Activated CD4-positive, alpha-beta memory T cell treated with anti-CD3 and anti-CD28 coated beads for 36 hours (primary cell): ENCODE results near the gene SOBP. TPM values are rescaled to one million over a fixed set of nuclear protein-coding genes. Genes with fewer than 3 reads are reported as not detected.

ENCODE experiments used
- CTCF ChIA-PET: fragments of 350-600 bp; sonication (Branson Sonifier 250); formaldehyde crosslinking; loops from one replicate; lab custom pipeline; 2021; ENCODE audit warnings: antibody characterized with exemption, inconsistent platforms; lab: Charles Lee
- POLR2A ChIA-PET: fragments of 350-600 bp; sonication (Branson Sonifier 250); formaldehyde crosslinking; loops from one replicate; lab custom pipeline; 2021; ENCODE audit warnings: antibody characterized with exemption; lab: Charles Lee
- DNase-seq: peaks from one replicate; pipeline ENCODE4 v3.0.0-alpha.2; 2020
- H3K27ac Mint-ChIP-seq: one replicate; pipeline ENCODE4 v1.8.0; 2021; ENCODE audit warnings: mixed read lengths
- H3K27me3 Mint-ChIP-seq: one replicate; pipeline ENCODE4 v1.8.0; 2021; ENCODE audit warnings: mixed read lengths
- H3K36me3 Mint-ChIP-seq: one replicate; pipeline ENCODE4 v1.8.0; 2021; ENCODE audit warnings: mixed read lengths
- H3K4me1 Mint-ChIP-seq: one replicate; pipeline ENCODE4 v1.8.0; 2021; ENCODE audit warnings: low read depth, mixed read lengths
- H3K4me3 Mint-ChIP-seq: one replicate; pipeline ENCODE4 v1.8.0; 2021; ENCODE audit warnings: mild to moderate bottlenecking, mixed read lengths
- H3K9me3 Mint-ChIP-seq: one replicate; pipeline ENCODE4 v1.8.0; 2021; ENCODE audit warnings: mixed read lengths
- intact Hi-C: fragments of 100-400 bp; cut with micrococcal nuclease; formaldehyde crosslinking; loops from one replicate; pipeline ENCODE4 v1.15.1; 2023
- total RNA-seq, 2 experiments: library from RNA; stranded (reverse); gene quantifications; one replicate each; pipeline ENCODE4 v1.2.3, GENCODE V29; 2021

SOBP gene
- total RNA-seq, 2 experiments from 2014 or later: 0.24 to 0.29 TPM

GRCh38 chr6:107632381-107633136 is 142.6 kb downstream of the SOBP start:
- intact Hi-C loops: loop anchor here (10.0 kb wide), 1 partner anchor 318 kb away; no protein-coding TSS in a partner anchor
- Mint-ChIP-seq H3K9me3 (no peaks in the 10 kb centered on the region), H3K27me3 (peaks cover 53% of the 10 kb centered on the region), H3K36me3 (no peaks in the 10 kb centered on the region), H3K4me3 (no peak overlapping the region), H3K27ac (no peak overlapping the region), H3K4me1 (peaks cover 4% of the 10 kb centered on the region)
- ChIA-PET POLR2A (no interaction called here), CTCF (no interaction called here)
- no peak for DNase-seq

- ChIA-PET POLR2A (no interaction called here), CTCF (no interaction called here)
- H3K4me1 Mint-ChIP-seq: peaks cover 4% of the 10 kb centered on the region
- intact Hi-C loops: loop anchor here (10.0 kb wide), 1 partner anchor 319 kb away; no protein-coding TSS in a partner anchor
- no peak for DNase-seq
- H3K27me3 Mint-ChIP-seq: peaks cover 59% of the 10 kb centered on the region
- H3K36me3 Mint-ChIP-seq: no peaks in the 10 kb centered on the region
- H3K4me3 Mint-ChIP-seq: peak overlapping the region; percentile 35
- H3K27ac Mint-ChIP-seq: no peak overlapping the region
- H3K9me3 Mint-ChIP-seq: no peaks in the 10 kb centered on the region
These were observed 143.9 kb downstream of the SOBP start for GRCh38 chr6:107633680-107634323.

GRCh38 chr6:107634324-107635056 is 144.6 kb downstream of the SOBP start:
- CTCF ChIA-PET: no interaction called here
- H3K27me3 Mint-ChIP-seq: peaks cover 61% of the 10 kb centered on the region
- peak overlapping the region; percentile 35 for H3K4me3 Mint-ChIP-seq
- no peak overlapping the region for H3K27ac Mint-ChIP-seq
- DNase-seq: no peak
- no peaks in the 10 kb centered on the region for H3K9me3 Mint-ChIP-seq
- peaks cover 4% of the 10 kb centered on the region for H3K4me1 Mint-ChIP-seq
- intact Hi-C loops: loop anchor here (10.0 kb wide), 1 partner anchor 320 kb away; no protein-coding TSS in a partner anchor
- no peaks in the 10 kb centered on the region for H3K36me3 Mint-ChIP-seq
- POLR2A ChIA-PET: interaction anchor here (0.6 kb wide), 1 partner anchor 24 kb away, joined by 3 read pairs; no protein-coding TSS in a partner anchor

- CTCF ChIA-PET: no interaction called here
- Mint-ChIP-seq H3K4me3 (no peak overlapping the region), H3K27ac (no peak overlapping the region), H3K27me3 (peaks cover 63% of the 10 kb centered on the region), H3K9me3 (no peaks in the 10 kb centered on the region), H3K4me1 (peaks cover 4% of the 10 kb centered on the region), H3K36me3 (no peaks in the 10 kb centered on the region)
- intact Hi-C loops: loop anchor here (10.0 kb wide), 1 partner anchor 320 kb away; no protein-coding TSS in a partner anchor
- no peak for DNase-seq
- POLR2A ChIA-PET: interaction anchor here (0.6 kb wide), 2 partner anchors 23 to 323 kb away, joined by 3 read pairs; partner anchors contain the start of gene SEC63
These were observed 145.2 kb downstream of the SOBP start for GRCh38 chr6:107635057-107635515.

- ChIA-PET POLR2A (no interaction called here), CTCF (no interaction called here)
- intact Hi-C loops: loop anchor here (10.0 kb wide), 1 partner anchor 322 kb away; no protein-coding TSS in a partner anchor
- no peaks in the 10 kb centered on the region for H3K9me3 Mint-ChIP-seq
- DNase-seq: no peak
- no peaks in the 10 kb centered on the region for H3K36me3 Mint-ChIP-seq
- H3K4me3 Mint-ChIP-seq: no peak overlapping the region
- H3K27me3 Mint-ChIP-seq: peaks cover 68% of the 10 kb centered on the region
- H3K27ac Mint-ChIP-seq: no peak overlapping the region
- H3K4me1 Mint-ChIP-seq: peaks cover 4% of the 10 kb centered on the region
These were observed 146.6 kb downstream of the SOBP start for GRCh38 chr6:107636486-107636885.

GRCh38 chr6:107637316-107638315 is 147.7 kb downstream of the SOBP start:
- Mint-ChIP-seq H3K4me3 (no peak overlapping the region), H3K27me3 (peaks cover 62% of the 10 kb centered on the region), H3K9me3 (no peaks in the 10 kb centered on the region), H3K4me1 (peaks cover 4% of the 10 kb centered on the region), H3K36me3 (no peaks in the 10 kb centered on the region), H3K27ac (no peak overlapping the region)
- intact Hi-C loops: loop anchor here (10.0 kb wide), 1 partner anchor 323 kb away; no protein-coding TSS in a partner anchor
- DNase-seq: no peak
- ChIA-PET POLR2A (no interaction called here), CTCF (no interaction called here)

- no peak overlapping the region for H3K4me3 Mint-ChIP-seq
- DNase-seq: no peak
- no peaks in the 10 kb centered on the region for H3K36me3 Mint-ChIP-seq
- ChIA-PET POLR2A (no interaction called here), CTCF (no interaction called here)
- peaks cover 4% of the 10 kb centered on the region for H3K4me1 Mint-ChIP-seq
- intact Hi-C loops: loop anchor here (10.0 kb wide), 1 partner anchor 324 kb away; no protein-coding TSS in a partner anchor
- no peak overlapping the region for H3K27ac Mint-ChIP-seq
- peaks cover 53% of the 10 kb centered on the region for H3K27me3 Mint-ChIP-seq
- H3K9me3 Mint-ChIP-seq: no peaks in the 10 kb centered on the region
These were observed 148.6 kb downstream of the SOBP start for GRCh38 chr6:107638493-107638892.

GRCh38 chr6:107639511-107639910 is 149.6 kb downstream of the SOBP start:
- no peaks in the 10 kb centered on the region for H3K36me3 Mint-ChIP-seq
- H3K4me3 Mint-ChIP-seq: no peak overlapping the region
- H3K27me3 Mint-ChIP-seq: peaks cover 45% of the 10 kb centered on the region
- no peak overlapping the region for H3K27ac Mint-ChIP-seq
- no peaks in the 10 kb centered on the region for H3K4me1 Mint-ChIP-seq
- intact Hi-C loops: loop anchor here (10.0 kb wide), 1 partner anchor 325 kb away; no protein-coding TSS in a partner anchor
- POLR2A ChIA-PET: no interaction called here
- CTCF ChIA-PET: no interaction called here
- no peaks in the 10 kb centered on the region for H3K9me3 Mint-ChIP-seq
- no peak for DNase-seq

GRCh38 chr6:107641071-107641470 is 151.2 kb downstream of the SOBP start:
- POLR2A ChIA-PET: no interaction called here
- no peaks in the 10 kb centered on the region for H3K9me3 Mint-ChIP-seq
- H3K36me3 Mint-ChIP-seq: no peaks in the 10 kb centered on the region
- peaks cover 38% of the 10 kb centered on the region for H3K27me3 Mint-ChIP-seq
- CTCF ChIA-PET: interaction anchor here (1.4 kb wide), 1 partner anchor 323 kb away, joined by 4 read pairs; no protein-coding TSS in a partner anchor
- H3K4me3 Mint-ChIP-seq: no peak overlapping the region
- H3K27ac Mint-ChIP-seq: no peak overlapping the region
- no peak for DNase-seq
- no peaks in the 10 kb centered on the region for H3K4me1 Mint-ChIP-seq
- intact Hi-C loops: no loop called here

- Mint-ChIP-seq H3K4me3 (no peak overlapping the region), H3K27me3 (peaks cover 34% of the 10 kb centered on the region), H3K4me1 (no peaks in the 10 kb centered on the region), H3K9me3 (no peaks in the 10 kb centered on the region), H3K27ac (no peak overlapping the region), H3K36me3 (no peaks in the 10 kb centered on the region)
- no peak for DNase-seq
- CTCF ChIA-PET: interaction anchor here (1.4 kb wide), 1 partner anchor 324 kb away, joined by 4 read pairs; no protein-coding TSS in a partner anchor
- POLR2A ChIA-PET: no interaction called here
- intact Hi-C loops: no loop called here
These were observed 151.6 kb downstream of the SOBP start for GRCh38 chr6:107641500-107641941.
